Measurements from ENCODE around the gene LRP6. TPM values are rescaled to one million over a fixed set of nuclear protein-coding genes. Genes with fewer than 3 reads are reported as not detected.

LRP6 gene
- total RNA-seq, 1 experiment from 2014 or later: 62.4 TPM

DNA sequence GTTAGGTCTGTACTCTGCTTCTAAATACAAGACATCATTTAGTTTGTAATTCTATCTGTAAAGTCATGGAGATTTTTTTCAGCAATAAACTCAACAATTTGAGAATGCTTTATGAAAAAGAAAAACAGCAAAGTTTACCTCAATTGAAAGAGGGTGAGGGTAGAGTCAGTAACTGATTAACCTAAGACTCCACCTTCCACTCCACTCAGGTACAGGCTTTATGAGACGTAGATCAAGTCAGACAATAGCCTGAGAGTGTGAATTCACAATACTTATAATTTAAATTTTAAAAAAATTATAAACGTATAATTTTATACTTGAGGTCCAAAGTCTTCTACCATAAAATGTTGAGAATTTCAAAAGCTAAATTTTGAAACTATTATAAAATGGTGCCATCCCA, 150.2 kb downstream of the LRP6 start:
- Histone ChIP-seq H2AFZ (ENCODE audit: low read length) (no peak overlapping the region), H3K79me1 (ENCODE audit: insufficient read depth, low read depth, low read length, poor library complexity, severe bottlenecking) (no peaks in the 10 kb centered on the region), H3K18ac (ENCODE audit: insufficient read length, low read depth, low read length) (no peak overlapping the region), H3K27ac (ENCODE audit: insufficient read length, low read depth, low read length) (no peak overlapping the region), H2BK12ac (ENCODE audit: insufficient read length, low read depth, low read length) (no peak overlapping the region), H3K23ac (ENCODE audit: insufficient read length, low read depth, low read length) (no peak overlapping the region), H3K9me3 (ENCODE audit: control insufficient read depth, low read depth, low read length) (no peaks in the 10 kb centered on the region), H4K20me1 (ENCODE audit: control insufficient read depth, insufficient read depth, insufficient read length) (no peaks in the 10 kb centered on the region), H3K14ac (ENCODE audit: insufficient read depth, low read length) (no peak overlapping the region), H2BK20ac (ENCODE audit: low read depth, low read length, poor library complexity, severe bottlenecking) (no peak overlapping the region), H3T11ph (ENCODE audit: low read length) (no peak overlapping the region), H3K4me2 (ENCODE audit: insufficient read depth, insufficient read length, low read length) (no peak overlapping the region), H4K91ac (ENCODE audit: insufficient read length, low read depth, low read length) (no peak overlapping the region), H3K4ac (ENCODE audit: low read depth, low read length) (no peak overlapping the region), H4K8ac (replicated peaks; ENCODE audit: insufficient read length, low read depth, low read length) (no peak overlapping the region), H4K5ac (ENCODE audit: insufficient read length, low read depth, low read length) (no peak overlapping the region), H3K23me2 (ENCODE audit: insufficient read length, low read depth, low read length, poor library complexity, severe bottlenecking) (no peaks in the 10 kb centered on the region), H3K4me1 (ENCODE audit: insufficient read depth, low read length) (no peaks in the 10 kb centered on the region), H3K27me3 (ENCODE audit: insufficient read depth, low read length) (no peaks in the 10 kb centered on the region), H2BK15ac (ENCODE audit: low read depth, low read length) (no peak overlapping the region), H3K9ac (ENCODE audit: extremely low read depth, insufficient read length, low read length) (no peak overlapping the region), H2BK120ac (ENCODE audit: low read depth, low read length, poor library complexity, severe bottlenecking) (no peak overlapping the region), H2BK5ac (ENCODE audit: insufficient read length, low read length) (no peak overlapping the region), H3K79me2 (ENCODE audit: insufficient read depth, low read length) (no peaks in the 10 kb centered on the region), H2AK5ac (ENCODE audit: insufficient read length, low read length) (no peak overlapping the region), H3K56ac (ENCODE audit: insufficient read length, low read depth, low read length) (no peak overlapping the region)
- Mint-ChIP-seq H3K4me3 (no peak overlapping the region), H3K4me1 (peaks cover 3 to 4% of the 10 kb centered on the region in 2 experiments; a peak in 2 of 4 replicates), H3K36me3 (ENCODE audit: insufficient read depth in 1 of 3, low read depth in 3 of 3) (peaks cover 10 to 40% (median 34%) of the 10 kb centered on the region in 3 experiments; a peak in 6 of 7 replicates), H3K9me3 (peaks cover 0 to 3% of the 10 kb centered on the region in 2 experiments; a peak in 1 of 5 replicates), H3K27ac (no peak overlapping the region), H3K27me3 (ENCODE audit: low read depth) (no peaks in the 10 kb centered on the region)
- no CpG with 5 or more reads among the region's 2 CpGs for WGBS (ENCODE audit: extremely low coverage, insufficient read length, low lambda C conversion rate)
- no peak for DNase-seq
- TF ChIP-seq, protein P1, sequence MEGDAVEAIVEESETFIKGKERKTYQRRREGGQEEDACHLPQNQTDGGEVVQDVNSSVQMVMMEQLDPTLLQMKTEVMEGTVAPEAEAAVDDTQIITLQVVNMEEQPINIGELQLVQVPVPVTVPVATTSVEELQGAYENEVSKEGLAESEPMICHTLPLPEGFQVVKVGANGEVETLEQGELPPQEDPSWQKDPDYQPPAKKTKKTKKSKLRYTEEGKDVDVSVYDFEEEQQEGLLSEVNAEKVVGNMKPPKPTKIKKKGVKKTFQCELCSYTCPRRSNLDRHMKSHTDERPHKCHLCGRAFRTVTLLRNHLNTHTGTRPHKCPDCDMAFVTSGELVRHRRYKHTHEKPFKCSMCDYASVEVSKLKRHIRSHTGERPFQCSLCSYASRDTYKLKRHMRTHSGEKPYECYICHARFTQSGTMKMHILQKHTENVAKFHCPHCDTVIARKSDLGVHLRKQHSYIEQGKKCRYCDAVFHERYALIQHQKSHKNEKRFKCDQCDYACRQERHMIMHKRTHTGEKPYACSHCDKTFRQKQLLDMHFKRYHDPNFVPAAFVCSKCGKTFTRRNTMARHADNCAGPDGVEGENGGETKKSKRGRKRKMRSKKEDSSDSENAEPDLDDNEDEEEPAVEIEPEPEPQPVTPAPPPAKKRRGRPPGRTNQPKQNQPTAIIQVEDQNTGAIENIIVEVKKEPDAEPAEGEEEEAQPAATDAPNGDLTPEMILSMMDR (conservative IDR thresholded peaks at IDR 0.05): no peak
